Astrocyte (in vitro differentiated cells and primary cell): ENCODE data around the gene TMC2.

Experiments
- CTCF ChIP-seq: IDR thresholded peaks from 2 replicates; pipeline ENCODE4 v1.5.1; 2011; ENCODE audit warnings: low read depth, mild to moderate bottlenecking, inconsistent platforms, low read length, moderate library complexity; ENCODE audit not compliant: insufficient read depth
- EZH2 ChIP-seq: IDR thresholded peaks from 2 replicates; pipeline ENCODE4 v1.6.1; 2012; ENCODE audit warnings: mild to moderate bottlenecking, low read length, inconsistent platforms; ENCODE audit not compliant: insufficient read depth

GRCh38 chr20:2538931-2539720 is 2.8 kb downstream of the TMC2 start:
- no peak for TF ChIP-seq CTCF
- TF ChIP-seq EZH2 = no peak
